HG02884 (cell line): ENCODE measurements around the gene CDC42SE1.

Source experiments
- ATAC-seq: cut with Tn5 transposase; IDR thresholded peaks from one replicate; pipeline ENCODE4 v1.9.1; 2021; ENCODE audit warnings: mild to moderate bottlenecking, moderate library complexity; ENCODE audit not compliant: unreplicated experiment

Gene CDC42SE1

GRCh38 chr1:151054971-151055547, 4.4 kb downstream of the CDC42SE1 start:
- ATAC-seq: no peak

- no peak for ATAC-seq
These were observed 7.9 kb downstream of the CDC42SE1 start for GRCh38 chr1:151051356-151052009.

GRCh38 chr1:151050051-151050688, 9.3 kb downstream of the CDC42SE1 start:
- no peak for ATAC-seq

- ATAC-seq: no peak
These were observed 10.0 kb downstream of the CDC42SE1 start for GRCh38 chr1:151049458-151049857.

- no peak for ATAC-seq
These were observed 10.8 kb downstream of the CDC42SE1 start for GRCh38 chr1:151048645-151049032.

GRCh38 chr1:151047925-151048644, 11.3 kb downstream of the CDC42SE1 start:
- peak; percentile 52 for ATAC-seq

- ATAC-seq: peak; percentile 59
These were observed 11.9 kb downstream of the CDC42SE1 start, which contains the start of gene C1orf56 for GRCh38 chr1:151047591-151047924. Gene C1orf56 (plus strand): TSS chr1:151047751. CDS start chr1:151047848, 97 bp downstream.

GRCh38 chr1:151043163-151043562, 16.3 kb downstream of the CDC42SE1 start:
- ATAC-seq: no peak

GRCh38 chr1:151039521-151039920, 19.9 kb downstream of the CDC42SE1 start:
- ATAC-seq: no peak

- no peak for ATAC-seq
These were observed 22.4 kb downstream of the CDC42SE1 start for GRCh38 chr1:151037032-151037431.

GRCh38 chr1:151036356-151036755, 23.1 kb downstream of the CDC42SE1 start, which contains the start of gene BNIPL:
Gene BNIPL (plus strand): TSS chr1:151036586. CDS start chr1:151036726, 140 bp downstream.
- ATAC-seq: no peak

- no peak for ATAC-seq
These were observed 24.3 kb downstream of the CDC42SE1 start for GRCh38 chr1:151035167-151035566.

- ATAC-seq: no peak
These were observed 27.3 kb downstream of the CDC42SE1 start for GRCh38 chr1:151032164-151032563.

GRCh38 chr1:151026460-151026859, 33.0 kb downstream of the CDC42SE1 start:
- ATAC-seq: no peak

GRCh38 chr1:151024540-151025146, 34.8 kb downstream of the CDC42SE1 start:
- no peak for ATAC-seq

GRCh38 chr1:151013518-151013917, 45.9 kb downstream of the CDC42SE1 start:
- ATAC-seq: no peak

GRCh38 chr1:151012684-151013471, 46.5 kb downstream of the CDC42SE1 start:
- ATAC-seq: no peak

GRCh38 chr1:151011154-151011850, 48.1 kb downstream of the CDC42SE1 start:
- no peak for ATAC-seq

GRCh38 chr1:151010346-151010726, 49.1 kb downstream of the CDC42SE1 start:
- ATAC-seq: no peak
